HepG2 (cell line): ENCODE results near the gene TDG. TPM values are rescaled to one million over a fixed set of nuclear protein-coding genes. Genes with fewer than 3 reads are reported as not detected.

ENCODE experiments used
- BRD4 ChIP-seq: sonication (generic); formaldehyde crosslinking; IDR thresholded peaks from 2 replicates; pipeline ENCODE4 v1.4.0; 2020; ENCODE audit warnings: missing genetic modification reagents
- DNMT1 ChIP-seq: sonication (generic); formaldehyde crosslinking; IDR thresholded peaks from 2 replicates; pipeline ENCODE4 v1.5.1; 2020; ENCODE audit warnings: mild to moderate bottlenecking, missing genetic modification reagents
- ESRRA ChIP-seq: sonication (generic); formaldehyde crosslinking; IDR thresholded peaks from 2 replicates; pipeline ENCODE4 v1.5.1; 2020; ENCODE audit warnings: mild to moderate bottlenecking, low read depth, missing genetic modification reagents
- FLYWCH1 ChIP-seq: sonication (generic); formaldehyde crosslinking; IDR thresholded peaks from 2 replicates; pipeline ENCODE4 v1.8.1; 2023; ENCODE audit warnings: mild to moderate bottlenecking, missing genetic modification reagents
- HMG20B ChIP-seq: conservative IDR thresholded peaks from 2 replicates; pipeline ENCODE4 v1.6.1; 2016; ENCODE audit warnings: missing genetic modification reagents, missing compliant biosample characterization
- HNF4A ChIP-seq: sonication (generic); formaldehyde crosslinking; IDR thresholded peaks from 2 replicates; pipeline ENCODE4 v1.4.0; 2020; ENCODE audit warnings: missing genetic modification reagents
- HOXA3 ChIP-seq: sonication (generic); formaldehyde crosslinking; IDR thresholded peaks from 2 replicates; pipeline ENCODE4 v1.5.0; 2020; ENCODE audit warnings: missing genetic modification reagents
- KDM1A ChIP-seq: IDR thresholded peaks from 2 replicates; pipeline ENCODE4 v1.6.1; 2016; ENCODE audit warnings: missing compliant biosample characterization
- MIXL1 ChIP-seq: IDR thresholded peaks from 2 replicates; pipeline ENCODE4 v1.6.1; 2016
- NCOA2 ChIP-seq: sonication (generic); formaldehyde crosslinking; IDR thresholded peaks from 2 replicates; pipeline ENCODE4 v1.8.0; 2022; ENCODE audit warnings: inconsistent platforms
- PLRG1 ChIP-seq: fragments of 450-650 bp; conservative IDR thresholded peaks from 2 replicates; pipeline ENCODE4 v1.6.1; 2016
- RAD51 ChIP-seq: fragments of 450-650 bp; IDR thresholded peaks from 2 replicates; pipeline ENCODE4 v1.6.1; 2016; ENCODE audit warnings: borderline replicate concordance
- REL ChIP-seq: sonication (generic); formaldehyde crosslinking; conservative IDR thresholded peaks from 2 replicates; pipeline ENCODE4 v1.8.0; 2022; ENCODE audit warnings: mild to moderate bottlenecking, missing genetic modification reagents, moderate library complexity
- REXO4 ChIP-seq: sonication (generic); formaldehyde crosslinking; IDR thresholded peaks from 2 replicates; pipeline ENCODE4 v1.8.0; 2022; ENCODE audit warnings: missing genetic modification reagents, mild to moderate bottlenecking, borderline replicate concordance
- SYNCRIP ChIP-seq: fragments of 200-400 bp; formaldehyde crosslinking; IDR thresholded peaks from 2 replicates; pipeline ENCODE4 v1.6.1; 2018; ENCODE audit warnings: mild to moderate bottlenecking, low read depth, low read length; ENCODE audit not compliant: insufficient read depth
- YEATS4 ChIP-seq: sonication (generic); formaldehyde crosslinking; IDR thresholded peaks from 2 replicates; pipeline ENCODE4 v1.4.0; 2020; ENCODE audit warnings: missing genetic modification reagents, borderline replicate concordance
- ZFP90 ChIP-seq: sonication (generic); formaldehyde crosslinking; IDR thresholded peaks from 2 replicates; pipeline ENCODE4 v1.8.0; 2022; ENCODE audit warnings: missing genetic modification reagents, mild to moderate bottlenecking, inconsistent platforms, borderline replicate concordance
- ZNF160 ChIP-seq: sonication (generic); formaldehyde crosslinking; IDR thresholded peaks from 2 replicates; pipeline ENCODE4 v1.8.0; 2022; ENCODE audit warnings: mild to moderate bottlenecking, inconsistent platforms, missing genetic modification reagents
- ZNF446 ChIP-seq: sonication (generic); formaldehyde crosslinking; IDR thresholded peaks from 2 replicates; pipeline ENCODE4 v1.5.0; 2020; ENCODE audit warnings: mild to moderate bottlenecking, missing genetic modification reagents
- ZNF557 ChIP-seq: sonication (generic); formaldehyde crosslinking; IDR thresholded peaks from 2 replicates; pipeline ENCODE4 v1.4.0; 2020; ENCODE audit warnings: missing genetic modification reagents
- ZNF792 ChIP-seq: IDR thresholded peaks from 2 replicates; pipeline ENCODE4 v1.6.1; 2016
- ZSCAN31 ChIP-seq: sonication (generic); formaldehyde crosslinking; IDR thresholded peaks from 2 replicates; pipeline ENCODE4 v1.5.0; 2020; ENCODE audit warnings: low read depth, mild to moderate bottlenecking, missing genetic modification reagents
- polyA plus RNA-seq, 8 experiments: library from polyadenylated mRNA; depleted of rRNA in 3 of 8; stranded (reverse) in 7 of 8; unstranded in 1 of 8; fragments of >200 nt; fragmentation: Illumina TruSeq in 4 of 8; extraction: Trizol in 4 of 8; gene quantifications; 2 replicates each; pipeline versions ENCODE4 v1.2.1 to v1.2.3, GENCODE V29; 2011 to 2016; ENCODE audit warnings: low read depth in 4 of 8, missing spikeins in 1 of 8, mixed read lengths in 1 of 8; ENCODE audit not compliant: insufficient read depth in 1 of 8
- total RNA-seq, 5 experiments: library from RNA; depleted of rRNA; stranded (reverse); fragments of >200 nt; fragmentation: Illumina TruSeq; extraction: Trizol; gene quantifications; 2 replicates each; pipeline ENCODE4 v1.2.3, GENCODE V29; 2016; ENCODE audit warnings: low read depth in 1 of 5
- TF ChIP-seq, protein P1 (sequence below): sonication (generic); formaldehyde crosslinking; IDR thresholded peaks from 2 replicates; pipeline ENCODE4 v1.4.0; 2020; ENCODE audit warnings: mild to moderate bottlenecking, missing genetic modification reagents
- TF ChIP-seq, protein P2 (sequence below): sonication (generic); formaldehyde crosslinking; IDR thresholded peaks from 2 replicates; pipeline ENCODE4 v1.5.1; 2020; ENCODE audit warnings: mild to moderate bottlenecking, missing genetic modification reagents, moderate library complexity
- TF ChIP-seq, protein P3 (sequence below): sonication (generic); formaldehyde crosslinking; IDR thresholded peaks from 2 replicates; pipeline ENCODE4 v1.8.0; 2022; ENCODE audit warnings: mild to moderate bottlenecking, missing genetic modification reagents; ENCODE audit not compliant: insufficient replicate concordance
- TF ChIP-seq, protein P4 (sequence below): IDR thresholded peaks from 2 replicates; pipeline ENCODE4 v1.6.1; 2012; ENCODE audit warnings: inconsistent platforms

The TDG gene
- total and polyA plus RNA-seq, 2 of the 13 experiments (the other 11 are each of a cell fraction or from before 2014, with no cell fraction given) = 14.2 to 19.5 TPM

GRCh38 chr12:103930787-103931735 is 34.6 kb upstream of the TDG start (continued):
- TF ChIP-seq ZNF160 (CRISPR knock-in tag) (no peak), HMG20B (CRISPR knock-in tag) (no peak), RAD51 (no peak), ZNF792 (CRISPR knock-in tag) (peak; percentile 18; the same call in 1 of the 2 replicates), ZNF557 (CRISPR knock-in tag) (no peak), HNF4A (CRISPR knock-in tag) (0 out of 2 replicates have a peak, but pooled peaks have one; percentile 4), MIXL1 (CRISPR knock-in tag) (no peak), YEATS4 (CRISPR knock-in tag) (peak; percentile 3; the same call in 1 of the 2 replicates), ZFP90 (peak; percentile 47; the same call in 1 of the 2 replicates), DNMT1 (CRISPR knock-in tag) (no peak), HOXA3 (CRISPR knock-in tag) (no peak), NCOA2 (CRISPR knock-in tag) (no peak), ZSCAN31 (CRISPR knock-in tag) (no peak), ZNF446 (CRISPR knock-in tag) (0 out of 2 replicates have a peak, but pooled peaks have one; percentile 5), KDM1A (CRISPR knock-in tag) (no peak), REXO4 (no peak), SYNCRIP (no peak), REL (CRISPR knock-in tag) (0 out of 2 replicates have a peak, but pooled peaks have one; percentile 30), BRD4 (CRISPR knock-in tag) (no peak), ESRRA (CRISPR knock-in tag) (no peak), FLYWCH1 (0 out of 2 replicates have a peak, but pooled peaks have one; percentile 10), PLRG1 (no peak)
- TF ChIP-seq, protein P1, sequence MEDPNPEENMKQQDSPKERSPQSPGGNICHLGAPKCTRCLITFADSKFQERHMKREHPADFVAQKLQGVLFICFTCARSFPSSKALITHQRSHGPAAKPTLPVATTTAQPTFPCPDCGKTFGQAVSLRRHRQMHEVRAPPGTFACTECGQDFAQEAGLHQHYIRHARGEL (CRISPR knock-in tag) = no peak
- TF ChIP-seq, protein P2, sequence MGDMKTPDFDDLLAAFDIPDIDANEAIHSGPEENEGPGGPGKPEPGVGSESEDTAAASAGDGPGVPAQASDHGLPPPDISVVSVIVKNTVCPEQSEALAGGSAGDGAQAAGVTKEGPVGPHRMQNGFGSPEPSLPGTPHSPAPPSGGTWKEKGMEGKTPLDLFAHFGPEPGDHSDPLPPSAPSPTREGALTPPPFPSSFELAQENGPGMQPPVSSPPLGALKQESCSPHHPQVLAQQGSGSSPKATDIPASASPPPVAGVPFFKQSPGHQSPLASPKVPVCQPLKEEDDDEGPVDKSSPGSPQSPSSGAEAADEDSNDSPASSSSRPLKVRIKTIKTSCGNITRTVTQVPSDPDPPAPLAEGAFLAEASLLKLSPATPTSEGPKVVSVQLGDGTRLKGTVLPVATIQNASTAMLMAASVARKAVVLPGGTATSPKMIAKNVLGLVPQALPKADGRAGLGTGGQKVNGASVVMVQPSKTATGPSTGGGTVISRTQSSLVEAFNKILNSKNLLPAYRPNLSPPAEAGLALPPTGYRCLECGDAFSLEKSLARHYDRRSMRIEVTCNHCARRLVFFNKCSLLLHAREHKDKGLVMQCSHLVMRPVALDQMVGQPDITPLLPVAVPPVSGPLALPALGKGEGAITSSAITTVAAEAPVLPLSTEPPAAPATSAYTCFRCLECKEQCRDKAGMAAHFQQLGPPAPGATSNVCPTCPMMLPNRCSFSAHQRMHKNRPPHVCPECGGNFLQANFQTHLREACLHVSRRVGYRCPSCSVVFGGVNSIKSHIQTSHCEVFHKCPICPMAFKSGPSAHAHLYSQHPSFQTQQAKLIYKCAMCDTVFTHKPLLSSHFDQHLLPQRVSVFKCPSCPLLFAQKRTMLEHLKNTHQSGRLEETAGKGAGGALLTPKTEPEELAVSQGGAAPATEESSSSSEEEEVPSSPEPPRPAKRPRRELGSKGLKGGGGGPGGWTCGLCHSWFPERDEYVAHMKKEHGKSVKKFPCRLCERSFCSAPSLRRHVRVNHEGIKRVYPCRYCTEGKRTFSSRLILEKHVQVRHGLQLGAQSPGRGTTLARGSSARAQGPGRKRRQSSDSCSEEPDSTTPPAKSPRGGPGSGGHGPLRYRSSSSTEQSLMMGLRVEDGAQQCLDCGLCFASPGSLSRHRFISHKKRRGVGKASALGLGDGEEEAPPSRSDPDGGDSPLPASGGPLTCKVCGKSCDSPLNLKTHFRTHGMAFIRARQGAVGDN (CRISPR knock-in tag) = peak; percentile 36
- TF ChIP-seq, protein P3, sequence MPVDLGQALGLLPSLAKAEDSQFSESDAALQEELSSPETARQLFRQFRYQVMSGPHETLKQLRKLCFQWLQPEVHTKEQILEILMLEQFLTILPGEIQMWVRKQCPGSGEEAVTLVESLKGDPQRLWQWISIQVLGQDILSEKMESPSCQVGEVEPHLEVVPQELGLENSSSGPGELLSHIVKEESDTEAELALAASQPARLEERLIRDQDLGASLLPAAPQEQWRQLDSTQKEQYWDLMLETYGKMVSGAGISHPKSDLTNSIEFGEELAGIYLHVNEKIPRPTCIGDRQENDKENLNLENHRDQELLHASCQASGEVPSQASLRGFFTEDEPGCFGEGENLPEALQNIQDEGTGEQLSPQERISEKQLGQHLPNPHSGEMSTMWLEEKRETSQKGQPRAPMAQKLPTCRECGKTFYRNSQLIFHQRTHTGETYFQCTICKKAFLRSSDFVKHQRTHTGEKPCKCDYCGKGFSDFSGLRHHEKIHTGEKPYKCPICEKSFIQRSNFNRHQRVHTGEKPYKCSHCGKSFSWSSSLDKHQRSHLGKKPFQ (CRISPR knock-in tag) = peak; percentile 29
- TF ChIP-seq, protein P4, sequence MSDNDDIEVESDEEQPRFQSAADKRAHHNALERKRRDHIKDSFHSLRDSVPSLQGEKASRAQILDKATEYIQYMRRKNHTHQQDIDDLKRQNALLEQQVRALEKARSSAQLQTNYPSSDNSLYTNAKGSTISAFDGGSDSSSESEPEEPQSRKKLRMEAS = peak; percentile 50; the same call in 1 of the 2 replicates
